GM19238 (cell line): Measurements from ENCODE around the gene CCDC73.

Source experiments
- DNase-seq: peaks from one replicate; pipeline ENCODE4 v3.0.0; 2011; ENCODE audit warnings: low spot score; ENCODE audit not compliant: insufficient read length

The CCDC73 gene

GRCh38 chr11:32594272-32594671, 200.2 kb downstream of the CCDC73 start:
- no peak for DNase-seq

DNA sequence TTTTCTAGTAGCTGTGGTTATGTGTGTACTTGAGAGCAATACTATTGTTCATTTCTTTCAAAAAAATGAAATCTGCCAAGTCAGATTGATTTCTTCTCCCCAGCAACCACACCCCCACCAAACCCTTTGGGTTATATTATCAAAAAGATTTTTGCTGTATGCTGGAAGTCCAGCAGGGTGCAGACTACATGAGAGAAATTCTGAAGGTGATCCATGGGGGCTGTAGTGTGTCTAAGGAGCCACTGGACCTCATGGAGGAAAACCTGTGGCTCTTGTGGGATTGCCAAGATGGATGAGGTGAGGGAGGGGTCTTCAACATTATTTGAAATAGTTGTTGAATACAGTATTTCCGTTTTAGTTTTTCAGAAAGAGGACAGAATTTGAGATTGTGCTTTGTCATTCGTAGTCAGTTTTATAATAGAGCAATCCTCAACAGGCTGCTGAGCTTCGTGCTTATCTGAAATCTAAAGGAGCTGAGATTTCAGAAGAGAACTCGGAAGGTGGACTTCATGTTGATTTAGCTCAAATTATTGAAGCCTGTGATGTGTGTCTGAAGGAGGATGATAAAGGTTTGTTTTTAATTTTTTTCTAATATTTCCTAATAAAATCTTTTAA, 207.8 kb downstream of the CCDC73 start:
- no peak for DNase-seq

DNA sequence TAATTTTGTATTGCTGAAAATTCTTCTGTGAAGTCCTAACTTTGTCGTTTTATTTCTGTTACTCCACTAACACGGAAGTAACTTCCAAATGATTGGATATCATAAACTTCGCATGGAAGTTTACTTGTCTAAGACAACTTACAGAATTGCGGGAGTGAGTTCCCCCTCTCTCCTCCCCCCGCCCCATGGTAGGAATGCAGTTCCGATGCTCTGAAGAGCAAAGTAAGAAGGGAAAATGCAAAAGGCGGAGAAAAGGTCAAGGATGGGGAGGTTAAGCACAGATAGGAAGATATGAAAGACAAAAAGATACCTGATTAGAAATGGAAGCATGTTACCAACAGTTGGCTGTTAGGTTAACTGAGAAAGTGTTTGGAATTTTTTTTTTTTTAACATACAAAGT, 209.5 kb downstream of the CCDC73 start:
- DNase-seq: no peak

DNA sequence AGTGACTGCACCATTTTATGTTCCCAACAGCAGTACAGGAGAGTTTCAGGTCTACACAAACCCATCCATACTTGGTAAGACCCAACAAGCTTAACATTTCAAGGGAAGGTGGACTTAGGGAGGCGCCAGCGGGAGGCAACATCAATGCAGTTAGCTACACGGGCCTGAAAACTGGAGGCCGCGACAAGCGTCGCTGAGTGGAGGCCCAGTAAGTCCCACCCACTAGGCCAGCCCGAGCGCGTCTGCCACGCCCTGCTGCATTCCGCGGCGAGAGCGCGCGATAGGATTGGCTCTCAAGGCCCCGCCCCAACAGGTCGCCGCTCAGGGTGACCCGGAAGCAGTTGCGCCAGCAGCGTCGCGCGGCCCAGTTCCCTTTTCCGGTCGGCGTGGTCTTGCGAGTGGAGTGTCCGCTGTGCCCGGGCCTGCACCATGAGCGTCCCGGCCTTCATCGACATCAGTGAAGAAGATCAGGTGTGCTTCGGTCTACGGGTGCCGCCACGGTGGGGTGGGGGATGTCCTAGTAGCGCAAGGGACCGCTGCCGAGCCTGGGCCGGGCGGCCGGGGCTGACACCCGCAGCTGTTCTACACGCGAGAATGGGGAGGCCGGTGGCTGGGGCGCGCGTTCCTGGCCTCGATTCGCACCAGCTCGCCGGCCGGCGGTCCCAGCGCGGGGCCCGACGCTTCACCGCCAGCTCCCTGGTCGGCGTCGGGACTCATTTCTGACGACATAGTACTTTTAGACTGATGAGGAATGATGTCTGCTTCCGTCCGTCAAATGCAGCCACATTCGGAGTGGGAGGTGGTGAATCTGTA, 210.8 kb downstream of the CCDC73 start, which contains the start of gene EIF3M:
Gene EIF3M (plus strand): TSS at position 373 of the 813 bp plus-strand sequence. CDS start 57 bp downstream, at position 430.
- peak; percentile 82 for DNase-seq

- no peak for DNase-seq
These were observed 212.9 kb downstream of the CCDC73 start for GRCh38 chr11:32581556-32581955.

GRCh38 chr11:32580967-32581366, 213.5 kb downstream of the CCDC73 start:
- no peak for DNase-seq

DNA sequence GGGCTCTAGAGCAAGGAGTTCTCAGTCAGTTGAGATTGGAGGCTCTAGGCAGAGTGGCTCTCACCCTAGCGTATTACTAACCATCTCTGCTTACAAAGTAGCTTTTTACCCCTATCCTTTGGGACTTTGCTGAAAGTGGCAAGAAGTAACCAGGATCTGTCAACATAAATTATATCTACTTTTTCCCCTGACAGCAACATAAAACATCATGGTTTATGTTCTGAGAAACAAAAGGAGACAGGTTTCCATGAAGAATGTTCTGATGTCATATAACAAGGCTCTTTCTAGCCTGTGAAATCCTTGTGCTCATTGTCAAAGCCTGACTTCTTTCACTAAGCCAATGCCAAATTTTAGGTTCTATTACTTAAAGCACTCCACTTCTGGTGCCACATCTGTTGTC, 218.0 kb downstream of the CCDC73 start:
- no peak for DNase-seq

DNA sequence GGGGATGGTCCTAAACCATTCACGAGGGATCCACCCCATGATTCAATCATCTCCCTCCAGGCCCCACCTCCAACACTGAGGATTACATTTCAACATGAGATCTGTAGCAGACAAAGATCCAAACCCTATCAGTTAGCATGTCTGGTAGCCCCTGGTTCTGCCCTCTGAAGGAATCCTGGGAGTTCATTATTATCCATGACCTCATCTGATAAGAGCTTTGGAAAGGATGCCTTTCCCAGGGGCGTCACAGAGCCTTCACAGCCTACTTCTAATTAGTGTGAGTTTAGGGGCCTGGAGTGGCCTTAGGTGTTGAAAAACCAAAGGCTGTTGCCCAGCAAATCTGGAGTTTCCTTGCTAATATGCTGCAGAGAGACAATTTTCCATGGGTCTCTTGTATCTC, 219.4 kb downstream of the CCDC73 start:
- DNase-seq: no peak

DNA sequence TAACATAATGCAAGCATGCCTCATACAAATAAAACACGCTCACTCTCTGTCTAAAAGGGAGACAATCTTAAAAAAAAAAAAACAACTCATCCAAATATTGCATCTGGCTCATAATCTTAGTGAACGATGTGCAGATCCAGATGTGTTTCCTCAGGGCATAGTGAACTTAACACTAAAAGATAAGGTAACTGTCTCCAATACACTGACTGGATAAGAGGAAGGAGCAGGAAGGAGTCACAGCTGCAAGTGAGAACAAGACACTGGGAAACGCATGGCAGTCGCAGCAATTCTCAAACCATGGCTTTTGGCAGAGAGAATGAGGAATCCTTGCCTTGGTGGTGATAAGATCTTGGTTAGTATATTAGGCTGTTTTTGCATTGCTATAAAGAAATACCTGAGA, 220.0 kb downstream of the CCDC73 start:
- DNase-seq: no peak

DNA sequence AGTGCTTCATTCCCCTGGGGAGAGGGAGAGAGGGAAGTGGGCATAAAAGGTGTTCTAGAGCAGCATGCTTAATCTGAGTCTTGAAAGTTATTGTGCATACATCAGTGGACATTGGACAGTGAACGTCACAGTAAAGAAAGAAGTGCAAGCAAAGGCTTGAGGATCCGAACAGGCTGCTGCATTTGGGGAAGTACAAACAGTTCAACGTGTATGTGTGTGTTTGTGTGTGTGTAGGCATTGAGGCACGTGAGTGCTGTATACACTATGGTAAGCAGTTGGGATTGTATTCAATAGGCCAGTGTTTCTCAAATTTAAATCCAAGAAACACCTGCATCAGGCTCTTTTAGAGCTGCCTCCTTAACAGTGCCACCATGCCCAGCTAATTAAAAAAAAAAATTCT, 221.2 kb downstream of the CCDC73 start:
- DNase-seq: no peak

- no peak for DNase-seq
These were observed 223.4 kb downstream of the CCDC73 start for GRCh38 chr11:32571039-32571438.

DNA sequence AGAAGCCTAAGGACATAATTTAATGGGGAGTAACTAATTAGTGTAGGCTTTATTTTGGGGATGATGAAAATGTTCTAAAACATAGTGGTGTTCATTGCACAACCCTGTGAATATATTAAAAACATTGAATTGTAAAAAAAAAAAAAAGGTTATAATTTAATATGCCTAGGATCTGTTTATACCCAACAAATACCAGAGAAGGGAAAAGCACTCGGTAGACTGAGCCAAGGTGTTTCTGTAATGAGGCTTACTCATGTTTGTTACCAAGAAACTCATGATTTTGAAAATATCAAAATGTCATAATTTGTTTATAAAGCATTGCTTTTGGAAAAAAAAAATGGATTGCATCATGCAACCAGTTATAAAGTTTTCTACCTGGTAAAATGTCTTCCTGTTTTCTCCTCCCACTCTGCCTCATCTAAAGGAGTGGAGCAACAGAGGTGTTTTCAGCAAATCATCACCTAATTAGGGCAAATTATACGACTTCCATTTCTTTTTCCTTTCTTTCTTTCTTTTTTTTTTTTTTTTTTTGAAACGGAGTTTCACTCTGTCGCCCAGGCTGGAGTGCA, 225.1 kb downstream of the CCDC73 start:
- no peak for DNase-seq

GRCh38 chr11:32567154-32567553, 227.3 kb downstream of the CCDC73 start:
- no peak for DNase-seq

- no peak for DNase-seq
These were observed 227.9 kb downstream of the CCDC73 start for GRCh38 chr11:32566517-32566916.

GRCh38 chr11:32563600-32563959, 230.9 kb downstream of the CCDC73 start:
- no peak for DNase-seq

- no peak for DNase-seq
These were observed 231.4 kb downstream of the CCDC73 start for GRCh38 chr11:32562839-32563599.

GRCh38 chr11:32561835-32562234, 232.6 kb downstream of the CCDC73 start:
- DNase-seq: no peak

DNA sequence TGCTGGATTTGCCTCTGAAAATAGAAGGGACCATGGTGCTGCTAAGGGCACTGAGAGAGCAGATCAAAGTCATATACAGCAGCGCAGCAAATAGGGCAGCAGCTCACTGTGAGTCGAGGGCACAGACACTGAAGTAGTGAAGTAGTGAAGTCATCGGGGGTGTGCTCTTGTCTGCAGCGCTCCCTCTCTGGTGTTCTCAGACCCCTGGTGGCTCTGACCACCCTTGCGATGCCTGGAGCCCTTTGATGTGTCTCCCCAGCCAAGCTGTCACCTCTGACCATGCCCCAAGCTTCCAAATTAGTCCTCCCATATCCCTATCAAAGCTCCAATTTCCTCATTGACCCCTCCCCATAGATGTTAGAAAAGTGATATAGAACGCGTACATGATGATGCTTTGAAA, 238.6 kb downstream of the CCDC73 start:
- DNase-seq: no peak

GRCh38 chr11:32555091-32555490, 239.4 kb downstream of the CCDC73 start:
- DNase-seq: no peak
